ENCODE measurements around the gene MAOB.

DNA sequence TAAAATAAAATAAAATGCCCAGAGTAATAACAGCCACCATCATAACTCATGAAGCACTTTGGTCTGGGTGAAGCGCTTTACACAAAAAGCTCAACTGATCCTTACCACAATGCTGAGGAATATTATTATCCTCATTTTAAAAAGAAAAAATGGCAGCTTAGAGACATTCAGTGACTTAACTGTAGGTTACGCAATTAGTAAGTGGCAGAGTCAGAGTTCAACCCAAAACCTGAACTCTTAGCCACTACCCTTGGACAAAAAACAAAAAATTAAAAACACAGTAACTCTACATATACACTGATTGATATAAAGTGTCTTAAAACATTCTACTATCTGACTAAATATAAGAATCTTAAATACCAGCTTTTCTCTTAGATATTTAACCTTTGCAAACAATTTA lies 34.9 kb downstream of the MAOB start:
- TF ChIP-seq, protein P1, sequence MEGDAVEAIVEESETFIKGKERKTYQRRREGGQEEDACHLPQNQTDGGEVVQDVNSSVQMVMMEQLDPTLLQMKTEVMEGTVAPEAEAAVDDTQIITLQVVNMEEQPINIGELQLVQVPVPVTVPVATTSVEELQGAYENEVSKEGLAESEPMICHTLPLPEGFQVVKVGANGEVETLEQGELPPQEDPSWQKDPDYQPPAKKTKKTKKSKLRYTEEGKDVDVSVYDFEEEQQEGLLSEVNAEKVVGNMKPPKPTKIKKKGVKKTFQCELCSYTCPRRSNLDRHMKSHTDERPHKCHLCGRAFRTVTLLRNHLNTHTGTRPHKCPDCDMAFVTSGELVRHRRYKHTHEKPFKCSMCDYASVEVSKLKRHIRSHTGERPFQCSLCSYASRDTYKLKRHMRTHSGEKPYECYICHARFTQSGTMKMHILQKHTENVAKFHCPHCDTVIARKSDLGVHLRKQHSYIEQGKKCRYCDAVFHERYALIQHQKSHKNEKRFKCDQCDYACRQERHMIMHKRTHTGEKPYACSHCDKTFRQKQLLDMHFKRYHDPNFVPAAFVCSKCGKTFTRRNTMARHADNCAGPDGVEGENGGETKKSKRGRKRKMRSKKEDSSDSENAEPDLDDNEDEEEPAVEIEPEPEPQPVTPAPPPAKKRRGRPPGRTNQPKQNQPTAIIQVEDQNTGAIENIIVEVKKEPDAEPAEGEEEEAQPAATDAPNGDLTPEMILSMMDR (conservative IDR thresholded peaks at IDR 0.05; ENCODE audit: low read length), result no peak
- no peak for TF ChIP-seq EZH2phosphoT487 (IDR thresholded peaks at IDR 0.05; ENCODE audit: borderline replicate concordance)

Measured in Loucy (cell line).